Body of pancreas (tissue), 4 donors: ENCODE data around the gene SVBP. TPM values are rescaled to one million over a fixed set of nuclear protein-coding genes. Genes with fewer than 3 reads are reported as not detected.
A peak's percentile ranks its signal among the peaks of the same experiment; 100 is the strongest.
"Not testable (repeated sequence)": the region's sequence is repeated elsewhere in the genome, so short reads cannot be mapped to it uniquely, and the experiment has no call there.

ENCODE experiments used
- ATAC-seq: fragments of 150-250 bp; one replicate; pipeline ENCODE4 v1.9.1; 2016
- DNase-seq, 4 donors: peaks; one replicate each; pipeline ENCODE4 v3.0.0-alpha.2; 2019
- H3K27ac ChIP-seq, 4 donors: fragments of 200-600 bp; sonication (generic); 1 replicate in 3 of 4; 2 replicates in 1 of 4; pipeline versions ENCODE4 v1.5.1 to v1.6.1; 2016 to 2019; ENCODE audit warnings: mild to moderate bottlenecking in 1 of 4, mixed read lengths in 1 of 4, moderate library complexity in 1 of 4
- H3K27me3 ChIP-seq, 2 donors: fragments of 200-600 bp; sonication (generic); one replicate each; pipeline ENCODE4 v1.6.0; 2016; ENCODE audit warnings: mild to moderate bottlenecking in 1 of 2
- H3K36me3 ChIP-seq, 2 donors: fragments of 200-600 bp; sonication (generic); replicated peaks in 1 of 2; 2 replicates each; pipeline ENCODE4 v1.5.1; 2016; ENCODE audit warnings: low read depth in 2 of 2; ENCODE audit not compliant: insufficient read depth in 1 of 2
- H3K4me1 ChIP-seq: fragments of 200-600 bp; sonication (generic); one replicate; pipeline ENCODE4 v1.6.0; 2016
- H3K4me3 ChIP-seq, 2 donors: fragments of 200-600 bp; sonication (generic); 1 replicate in 1 of 2; 2 replicates in 1 of 2; pipeline ENCODE4 v1.5.1; 2016 to 2019
- H3K9me3 ChIP-seq, 3 donors: fragments of 200-600 bp; sonication (generic); 1 replicate in 2 of 3; 2 replicates in 1 of 3; pipeline ENCODE4 v1.5.1; 2016
- POLR2A ChIP-seq, 3 donors: fragments of 450-650 bp; IDR thresholded peaks; one replicate each; pipeline ENCODE4 v1.6.1; 2016; ENCODE audit warnings: antibody characterized with exemption in 3 of 3, mild to moderate bottlenecking in 2 of 3
- WGBS, 2 donors: methylation state at CpG; one replicate each; pipeline ENCODE4 v1.1.5; 2017; 5-methylcytosine and 5-hydroxymethylcytosine counted together
- intact Hi-C: fragments of 100-400 bp; cut with DNase I; formaldehyde crosslinking; loops from one replicate; pipeline ENCODE4 v1.15.1; 2023
- total RNA-seq, 2 donors: library from RNA; depleted of rRNA; stranded (reverse); fragments of >200 nt; gene quantifications; one replicate each; pipeline ENCODE4 v1.1.0, GENCODE V29; 2016
- TF ChIP-seq, protein P1 (sequence below), 7 experiments: fragments of 450-650 bp in 4 of 7; fragments of 200-600 bp in 3 of 7; sonication (generic) in 3 of 7; IDR thresholded peaks; one replicate each; pipeline ENCODE4 v1.5.1; 2016 to 2019; ENCODE audit warnings: antibody characterized with exemption in 7 of 7

SVBP gene
- total RNA-seq, 2 donors from 2014 or later: 12.2 to 12.5 TPM

- Histone ChIP-seq H3K9me3 (no peaks in the 10 kb centered on the region), H3K27ac (no peak overlapping the region), H3K4me1 (peaks cover 9% of the 10 kb centered on the region), H3K27me3 (no peaks in the 10 kb centered on the region), H3K4me3 (no peak overlapping the region), H3K36me3 (no peaks in the 10 kb centered on the region)
- WGBS, 2 donors: 94% methylated on average over 2 of the region's 2 CpGs
- intact Hi-C loops: no loop called here
- no peak for DNase-seq
- no peak for TF ChIP-seq POLR2A (IDR thresholded peaks at IDR 0.05)
- TF ChIP-seq, protein P1, sequence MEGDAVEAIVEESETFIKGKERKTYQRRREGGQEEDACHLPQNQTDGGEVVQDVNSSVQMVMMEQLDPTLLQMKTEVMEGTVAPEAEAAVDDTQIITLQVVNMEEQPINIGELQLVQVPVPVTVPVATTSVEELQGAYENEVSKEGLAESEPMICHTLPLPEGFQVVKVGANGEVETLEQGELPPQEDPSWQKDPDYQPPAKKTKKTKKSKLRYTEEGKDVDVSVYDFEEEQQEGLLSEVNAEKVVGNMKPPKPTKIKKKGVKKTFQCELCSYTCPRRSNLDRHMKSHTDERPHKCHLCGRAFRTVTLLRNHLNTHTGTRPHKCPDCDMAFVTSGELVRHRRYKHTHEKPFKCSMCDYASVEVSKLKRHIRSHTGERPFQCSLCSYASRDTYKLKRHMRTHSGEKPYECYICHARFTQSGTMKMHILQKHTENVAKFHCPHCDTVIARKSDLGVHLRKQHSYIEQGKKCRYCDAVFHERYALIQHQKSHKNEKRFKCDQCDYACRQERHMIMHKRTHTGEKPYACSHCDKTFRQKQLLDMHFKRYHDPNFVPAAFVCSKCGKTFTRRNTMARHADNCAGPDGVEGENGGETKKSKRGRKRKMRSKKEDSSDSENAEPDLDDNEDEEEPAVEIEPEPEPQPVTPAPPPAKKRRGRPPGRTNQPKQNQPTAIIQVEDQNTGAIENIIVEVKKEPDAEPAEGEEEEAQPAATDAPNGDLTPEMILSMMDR (IDR thresholded peaks at IDR 0.05): no peak
- ATAC-seq: no peak
These were observed 4.5 kb upstream of the SVBP start for GRCh38 chr1:42821690-42822089.

- Histone ChIP-seq H3K4me3 (no peak overlapping the region), H3K27ac (no peak overlapping the region), H3K36me3 (no peaks in the 10 kb centered on the region), H3K27me3 (no peaks in the 10 kb centered on the region), H3K4me1 (peaks cover 17% of the 10 kb centered on the region), H3K9me3 (no peaks in the 10 kb centered on the region)
- no peak for DNase-seq
- TF ChIP-seq POLR2A (IDR thresholded peaks at IDR 0.05): no peak
- TF ChIP-seq, protein P1 (IDR thresholded peaks at IDR 0.05): no peak
- WGBS, 2 donors: 69 to 74% methylated on average over 1 of the region's 1 CpG
- ATAC-seq: no peak
- intact Hi-C loops: no loop called here
These were observed 3.6 kb upstream of the SVBP start for GRCh38 chr1:42820813-42821212.

DNA sequence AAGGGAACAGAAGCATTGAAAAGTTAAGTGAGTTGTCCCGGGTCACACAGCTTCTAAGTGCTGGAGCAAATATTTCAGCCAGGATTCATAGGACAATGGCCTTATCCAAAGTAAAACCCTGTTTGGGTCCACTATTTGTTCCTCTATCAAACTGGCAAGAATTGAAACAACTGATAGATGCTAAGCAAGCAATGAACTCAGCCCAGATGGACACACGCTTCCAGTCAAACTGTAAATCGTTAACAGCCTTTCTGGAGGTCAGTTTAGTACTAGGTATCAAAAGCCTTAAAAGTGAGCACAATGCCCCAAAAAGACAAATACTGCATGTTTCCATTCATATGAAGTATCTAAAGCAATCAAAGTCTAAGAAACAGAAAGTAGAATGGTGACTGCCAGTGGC lies 779 bp upstream of the SVBP start:
- no peak overlapping the region for H3K4me3 ChIP-seq
- H3K27me3 ChIP-seq: no peaks in the 10 kb centered on the region
- no peaks in the 10 kb centered on the region for H3K36me3 ChIP-seq
- no peaks in the 10 kb centered on the region for H3K9me3 ChIP-seq
- WGBS, 2 donors: 36 to 45% methylated on average over 3 of the region's 3 CpGs
- peaks cover 19% of the 10 kb centered on the region for H3K4me1 ChIP-seq
- H3K27ac ChIP-seq: no peak overlapping the region
- intact Hi-C loops: no loop called here
- DNase-seq (no peak), ATAC-seq (no peak)
- TF ChIP-seq, protein P1 (IDR thresholded peaks at IDR 0.05): no peak
- no peak for TF ChIP-seq POLR2A (IDR thresholded peaks at IDR 0.05)

GRCh38 chr1:42817440-42817767 lies 207 bp upstream of the SVBP start:
- TF ChIP-seq, protein P1 (IDR thresholded peaks at IDR 0.05): no peak
- TF ChIP-seq POLR2A (IDR thresholded peaks at IDR 0.05): no peak
- whole genome bisulfite sequencing, 2 donors: 0 to 1% methylated on average over 6 to 13 of the region's 13 CpGs
- H3K27me3 ChIP-seq: no peaks in the 10 kb centered on the region
- H3K36me3 ChIP-seq: no peaks in the 10 kb centered on the region
- DNase-seq (no peak), ATAC-seq (no peak)
- H3K4me1 ChIP-seq: peaks cover 19% of the 10 kb centered on the region
- H3K4me3 ChIP-seq: peak overlapping the region in 1 of 2 donors; percentile 62
- H3K9me3 ChIP-seq: no peaks in the 10 kb centered on the region
- peak overlapping the region; percentile 88 to 100 (median 98) for H3K27ac ChIP-seq
- intact Hi-C loops: no loop called here

DNA sequence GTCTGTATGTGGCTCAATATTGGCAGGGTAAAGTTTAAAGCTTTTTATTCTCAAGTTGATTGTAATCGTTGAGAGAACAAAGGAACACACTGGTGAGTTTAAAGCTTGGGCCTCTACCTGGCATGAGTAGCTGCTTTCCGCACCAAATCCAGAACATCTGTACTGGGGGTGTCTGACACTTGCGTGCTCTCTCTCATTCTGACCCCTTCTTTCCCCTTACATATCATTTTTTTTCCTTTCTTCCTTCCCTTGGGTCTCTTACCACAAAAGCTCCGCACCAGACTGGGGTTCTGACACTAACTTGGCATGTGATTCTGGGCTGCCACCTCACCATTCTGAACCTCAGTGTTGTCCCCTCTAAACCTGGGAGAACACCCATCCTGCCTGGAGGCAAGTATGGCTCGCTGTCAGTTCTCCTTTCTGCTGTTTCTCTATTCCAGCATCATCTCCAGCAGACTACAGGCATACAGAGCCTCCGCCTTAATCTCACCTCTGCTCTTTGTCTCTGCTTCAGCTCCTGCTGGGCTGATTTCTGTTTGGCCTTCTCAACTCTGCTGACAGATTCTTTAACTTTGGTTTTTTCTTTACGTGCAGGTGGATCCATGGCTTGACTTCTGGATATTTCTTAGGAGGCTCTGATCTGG lies 1.1 kb downstream of the SVBP start:
- intact Hi-C loops: no loop called here
- no peaks in the 10 kb centered on the region for H3K27me3 ChIP-seq
- no peak for ATAC-seq
- no peak for DNase-seq
- WGBS, 2 donors: 46 to 49% methylated on average over 7 of the region's 7 CpGs
- H3K27ac ChIP-seq: peak overlapping the region; percentile 88 to 100 (median 98)
- no peak overlapping the region for H3K4me3 ChIP-seq
- no peaks in the 10 kb centered on the region for H3K36me3 ChIP-seq
- no peaks in the 10 kb centered on the region for H3K9me3 ChIP-seq
- no peak for TF ChIP-seq POLR2A (IDR thresholded peaks at IDR 0.05)
- TF ChIP-seq, protein P1 (IDR thresholded peaks at IDR 0.05): no peak
- H3K4me1 ChIP-seq: peaks cover 19% of the 10 kb centered on the region

DNA sequence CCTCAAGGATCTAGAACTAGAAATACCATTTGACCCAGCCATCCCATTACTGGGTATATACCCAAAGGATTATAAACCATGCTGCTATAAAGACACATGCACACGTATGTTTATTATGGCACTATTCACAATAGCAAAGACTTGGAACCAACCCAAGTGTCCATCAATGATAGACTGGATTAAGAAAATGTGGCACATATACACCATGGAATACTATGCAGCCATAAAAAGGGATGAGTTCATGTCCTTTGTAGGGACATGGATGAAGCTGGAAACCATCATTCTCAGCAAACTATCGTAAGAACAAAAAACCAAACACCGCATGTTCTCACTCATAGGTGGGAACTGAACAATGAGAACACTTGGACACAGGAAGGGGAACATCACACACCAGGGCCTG lies 2.4 kb downstream of the SVBP start:
- intact Hi-C loops: not testable (repeated sequence)

More for the DNA sequence above, 2.4 kb downstream of the SVBP start:
- H3K27ac ChIP-seq, H3K36me3 ChIP-seq, H3K4me3 ChIP-seq, H3K9me3 ChIP-seq, DNase-seq, H3K27me3 ChIP-seq, ATAC-seq: not testable (repeated sequence)
- WGBS, 2 donors: 92 to 94% methylated on average over 2 to 3 of the region's 3 CpGs
- H3K4me1 ChIP-seq: peaks cover 19% of the 10 kb centered on the region
